Islet of Langerhans (tissue), 1 donor: ENCODE measurements around the gene PFKP.

ENCODE experiments used
- FAIRE-seq: peaks from one replicate; lab custom pipeline; 2011; peaks lifted over from hg19 to GRCh38; lab: Jason Lieb, UNC

Gene PFKP

DNA sequence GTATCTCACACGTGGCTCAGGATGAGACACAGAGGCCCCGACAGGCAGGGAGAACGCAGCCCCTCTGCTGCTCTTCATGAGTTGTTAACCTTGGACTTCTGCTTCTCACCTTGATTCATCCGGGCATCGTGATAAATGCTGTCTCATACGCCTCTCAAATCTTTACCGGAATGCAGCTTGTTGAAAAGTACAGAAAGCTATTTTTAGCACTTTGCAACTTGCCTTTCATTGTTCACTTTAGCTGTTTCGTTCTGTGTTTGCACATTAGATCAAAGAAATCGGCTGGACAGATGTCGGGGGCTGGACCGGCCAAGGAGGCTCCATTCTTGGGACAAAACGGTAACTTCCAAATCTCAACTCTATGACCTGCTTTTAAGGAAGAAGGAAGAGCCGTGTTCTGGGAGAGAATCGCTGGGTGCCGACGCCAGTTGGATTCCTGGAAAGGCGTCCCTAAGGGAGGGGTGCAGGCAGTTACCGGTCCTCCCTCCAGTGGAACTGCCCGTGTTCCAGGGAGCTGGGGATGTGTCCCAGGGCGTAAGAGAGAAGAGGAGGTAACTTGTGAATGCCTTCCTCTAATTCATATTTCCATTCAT is 49.3 kb downstream of the PFKP start:
- no peak for FAIRE-seq

DNA sequence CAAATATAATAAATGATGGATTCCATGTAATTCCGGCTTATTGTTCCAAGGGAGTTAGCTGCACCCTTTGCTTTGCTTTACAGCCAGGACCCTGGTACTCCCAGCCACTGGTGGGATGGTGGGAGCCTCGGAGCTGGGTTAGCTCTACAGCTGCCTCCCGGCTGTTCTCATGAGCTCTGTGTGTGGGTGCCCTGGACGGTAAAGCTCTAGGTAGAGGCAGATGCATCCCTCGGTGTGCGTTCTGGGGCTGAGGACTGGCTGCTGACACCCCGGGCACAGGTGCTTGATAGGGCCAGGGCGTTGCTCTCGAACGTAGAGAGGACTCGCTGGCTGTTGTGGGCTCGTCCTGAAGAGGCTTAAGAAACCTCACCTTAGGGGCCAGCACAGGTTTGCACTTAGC is 50.1 kb downstream of the PFKP start:
- FAIRE-seq: no peak

DNA sequence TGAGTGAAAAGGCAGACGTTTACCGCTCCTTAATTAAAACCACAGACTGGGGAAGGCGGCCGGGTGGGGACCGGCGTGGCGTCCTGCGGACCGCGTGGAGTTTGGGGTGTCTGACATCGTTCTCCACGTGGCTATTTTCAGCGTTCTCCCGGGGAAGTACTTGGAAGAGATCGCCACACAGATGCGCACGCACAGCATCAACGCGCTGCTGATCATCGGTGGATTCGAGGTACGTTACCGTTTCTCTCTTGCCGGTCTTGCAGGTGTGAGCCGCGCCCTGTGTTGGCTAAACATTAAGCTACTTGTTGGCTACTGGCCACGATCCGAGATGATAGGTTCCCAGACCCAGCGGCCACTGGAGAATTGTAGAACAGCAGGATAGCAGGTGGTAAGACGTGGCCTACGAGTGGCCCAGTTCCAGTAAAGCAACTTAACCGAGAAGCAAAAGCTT is 51.3 kb downstream of the PFKP start:
- FAIRE-seq: no peak

DNA sequence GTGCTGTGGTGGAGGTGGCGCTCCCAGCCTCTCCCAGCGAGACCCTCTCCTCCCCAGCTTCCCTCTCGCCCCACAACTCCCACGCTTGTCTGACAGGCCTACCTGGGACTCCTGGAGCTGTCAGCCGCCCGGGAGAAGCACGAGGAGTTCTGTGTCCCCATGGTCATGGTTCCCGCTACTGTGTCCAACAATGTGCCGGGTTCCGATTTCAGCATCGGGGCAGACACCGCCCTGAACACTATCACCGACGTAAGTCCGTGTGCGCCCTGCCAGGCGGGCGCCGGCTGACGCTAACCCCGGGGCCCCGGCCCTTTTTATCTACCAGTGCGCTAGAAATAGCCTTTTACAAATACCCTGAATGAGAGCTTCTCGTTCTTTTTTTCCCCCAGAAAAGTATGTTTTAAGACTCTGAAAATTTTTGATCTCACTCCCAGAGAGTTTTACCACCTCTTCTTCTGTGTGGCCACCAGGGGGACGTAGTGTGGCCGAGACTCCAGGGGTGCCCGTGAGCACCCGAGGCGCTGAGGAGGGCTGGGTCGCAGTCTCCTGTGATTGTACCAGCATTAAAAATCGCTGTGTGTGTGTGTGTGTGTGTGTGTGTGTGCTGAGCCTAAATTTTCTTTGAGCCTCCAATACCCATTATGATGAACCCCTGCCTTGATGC is 52.6 kb downstream of the PFKP start:
- FAIRE-seq: no peak

DNA sequence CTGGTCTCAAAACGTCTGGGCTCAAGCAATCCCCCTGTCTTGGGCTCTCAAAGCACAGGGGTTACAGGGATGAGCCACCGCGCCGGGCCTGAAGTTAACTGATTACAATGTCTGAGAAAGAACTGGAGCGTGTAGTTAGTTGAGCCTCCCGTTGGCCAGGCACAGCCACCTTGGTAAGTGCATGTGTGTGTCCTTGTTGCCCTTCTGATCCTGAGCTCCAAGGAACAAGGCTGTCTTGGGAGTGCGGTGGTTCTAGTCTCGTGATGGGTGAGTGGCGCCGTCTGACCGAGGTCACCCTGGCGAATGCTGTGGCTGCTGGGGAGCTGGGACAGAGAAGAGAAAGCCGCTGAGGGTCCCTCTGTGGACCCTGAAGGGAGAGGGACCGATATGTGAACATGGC is 54.7 kb downstream of the PFKP start:
- no peak for FAIRE-seq

DNA sequence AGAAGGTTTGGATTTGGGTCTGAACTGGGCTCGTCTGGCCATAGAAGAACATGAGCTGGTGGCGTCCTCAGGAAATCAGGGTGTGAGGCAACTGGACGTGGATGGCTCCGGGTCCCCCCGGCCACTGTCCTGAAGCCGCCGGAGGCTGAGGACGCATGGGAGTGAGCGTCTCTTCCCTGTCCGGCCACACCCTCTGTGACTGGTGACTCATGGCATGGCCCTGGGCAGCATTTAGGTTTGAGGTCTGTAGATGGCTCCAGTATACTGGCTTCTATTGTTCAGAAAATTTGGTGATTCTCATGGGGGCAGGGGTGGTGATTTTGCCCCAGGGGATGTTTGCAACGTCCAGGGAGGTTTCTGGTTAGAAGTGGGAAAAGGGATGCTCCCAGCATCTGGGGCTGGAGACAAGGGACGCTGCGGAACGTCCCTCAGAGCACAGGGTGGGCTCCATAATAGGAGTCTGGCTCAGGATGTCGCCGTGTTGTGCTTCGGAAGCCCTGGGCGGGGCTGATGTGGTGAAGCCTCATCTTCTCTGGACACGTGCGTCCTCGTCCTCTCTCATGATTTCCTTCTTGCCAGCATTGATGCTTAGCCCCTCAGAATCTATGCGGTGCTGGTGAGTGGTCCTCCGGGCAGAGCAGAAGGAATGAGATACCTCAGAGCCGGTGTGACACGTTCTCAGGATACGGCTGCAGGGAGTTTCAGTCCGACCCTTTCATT is 55.3 kb downstream of the PFKP start:
- FAIRE-seq: no peak

DNA sequence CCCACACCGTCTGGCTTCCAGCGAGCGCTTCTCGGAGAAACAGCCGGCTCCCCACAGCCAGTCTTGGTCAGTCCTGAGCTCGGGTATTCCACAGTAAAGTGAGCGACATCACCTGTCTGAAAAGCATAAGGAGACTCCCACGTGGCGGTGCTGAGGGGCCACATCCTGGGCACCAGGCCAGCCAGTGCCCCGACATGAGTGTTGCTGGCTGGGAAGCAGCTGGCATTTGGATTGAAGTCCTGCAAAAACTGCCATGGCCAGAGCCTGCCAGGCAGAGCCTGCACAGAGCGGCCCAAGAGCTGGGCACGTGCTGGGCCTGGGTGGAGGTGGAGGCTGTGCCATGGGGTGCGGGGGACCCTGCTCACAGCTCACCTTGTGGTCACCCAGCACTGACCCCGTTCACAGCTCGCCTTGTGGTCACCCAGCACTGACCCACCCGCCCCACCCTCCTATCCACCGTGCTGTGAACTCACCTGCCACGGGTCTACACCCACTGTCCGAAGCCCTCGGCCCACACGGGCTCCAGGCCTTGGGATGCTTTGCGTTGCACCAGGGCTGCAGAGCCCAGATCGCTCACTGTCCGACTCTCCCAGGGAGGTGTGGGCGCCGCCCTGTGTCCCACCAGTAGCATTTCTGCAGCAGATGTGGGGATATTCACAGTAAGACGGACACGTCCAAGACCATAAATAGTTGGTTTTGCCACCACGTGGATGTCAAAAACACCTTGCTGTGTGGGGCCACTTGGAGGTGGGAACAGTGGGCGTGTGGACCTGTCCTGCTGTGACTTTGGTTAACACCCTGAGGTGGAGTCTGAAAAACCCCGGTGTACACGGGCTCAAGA is 56.4 kb downstream of the PFKP start:
- no peak for FAIRE-seq

DNA sequence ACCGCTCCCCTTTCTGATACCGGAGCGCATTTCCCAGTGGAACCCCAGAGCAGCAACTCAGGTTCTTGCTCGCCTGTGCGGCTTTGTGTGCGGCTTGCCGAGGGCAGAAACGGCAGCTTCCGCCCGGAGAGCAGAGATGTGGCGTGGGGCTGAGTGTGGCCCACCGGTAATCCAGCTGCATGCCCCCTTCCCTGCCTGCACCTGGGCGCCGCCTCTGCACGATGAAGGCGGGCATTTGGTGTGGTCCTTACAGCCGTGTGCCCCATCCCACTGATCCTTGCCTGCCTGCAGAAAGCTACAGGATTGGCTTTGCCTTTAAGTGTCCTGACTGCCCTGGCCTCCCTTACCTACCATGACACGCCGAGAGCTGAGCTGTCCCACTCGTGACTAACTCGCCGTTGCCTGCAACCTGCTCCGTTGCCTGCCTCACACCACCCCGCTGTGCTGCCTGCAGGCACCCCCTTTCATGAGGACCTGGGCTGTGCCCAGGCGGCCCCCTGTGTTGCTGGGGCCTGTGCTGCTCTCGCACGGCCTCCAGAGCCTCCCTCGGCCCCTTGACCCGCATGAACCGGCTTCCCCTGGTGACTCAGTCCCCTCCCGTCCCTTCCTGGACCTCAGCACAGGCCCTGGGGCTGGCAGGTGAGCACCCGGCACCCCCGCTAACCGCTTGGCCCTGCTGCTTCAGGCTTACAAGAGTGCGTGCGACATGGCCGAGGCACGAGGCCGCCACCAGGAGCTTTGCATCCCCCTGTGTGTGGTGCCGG is 57.2 kb downstream of the PFKP start:
- FAIRE-seq: no peak

DNA sequence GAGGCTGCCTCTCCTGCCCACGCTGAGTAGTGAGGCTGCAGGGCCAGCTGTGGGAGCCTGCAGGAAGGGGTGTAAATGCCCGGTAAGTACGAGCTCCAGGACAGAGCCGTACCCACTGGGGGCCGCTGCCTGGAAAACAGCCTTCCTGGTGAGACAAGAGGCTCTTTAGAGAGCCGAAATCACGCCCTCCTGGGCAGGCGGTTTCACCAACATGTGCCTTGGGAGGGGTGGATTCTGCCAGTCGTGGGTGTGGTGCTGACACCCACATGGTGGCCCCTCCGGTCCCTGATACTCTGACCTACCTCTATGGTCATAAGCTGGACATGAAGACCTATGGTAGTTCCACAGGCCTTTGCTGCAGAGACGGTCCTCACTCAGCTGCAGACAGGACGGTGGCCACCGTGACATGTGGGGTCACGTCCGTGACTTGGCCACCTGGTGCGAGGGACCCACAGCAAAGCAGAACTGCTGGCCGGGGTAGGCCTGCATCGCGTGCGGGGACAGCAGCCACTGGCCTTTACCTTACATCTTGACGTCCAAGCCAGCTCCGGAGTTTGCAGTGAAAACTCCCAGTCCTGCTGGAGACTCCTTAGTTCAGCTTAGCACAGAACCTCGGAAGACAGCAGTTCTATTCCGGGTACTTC is 58.3 kb downstream of the PFKP start:
- FAIRE-seq: no peak

DNA sequence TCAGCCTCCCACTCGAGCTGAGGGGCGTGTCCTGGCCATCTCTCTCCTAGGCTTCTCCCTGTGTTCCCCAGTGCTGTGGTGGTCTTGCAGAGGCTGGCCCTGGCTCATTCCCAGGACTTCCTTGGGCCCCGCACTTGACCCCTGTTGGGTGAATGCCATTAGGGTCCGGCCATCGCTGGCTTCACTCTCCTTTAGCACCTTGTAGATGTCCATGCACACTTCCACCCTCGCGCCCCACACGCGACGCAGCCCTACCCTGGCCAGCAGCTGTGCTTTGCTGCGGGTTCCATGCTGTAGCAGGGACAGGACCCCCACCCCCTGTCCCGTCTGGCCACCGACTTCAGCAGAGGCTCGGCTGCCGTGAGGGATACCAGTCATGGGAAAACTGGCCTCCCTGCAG is 58.9 kb downstream of the PFKP start:
- no peak for FAIRE-seq

DNA sequence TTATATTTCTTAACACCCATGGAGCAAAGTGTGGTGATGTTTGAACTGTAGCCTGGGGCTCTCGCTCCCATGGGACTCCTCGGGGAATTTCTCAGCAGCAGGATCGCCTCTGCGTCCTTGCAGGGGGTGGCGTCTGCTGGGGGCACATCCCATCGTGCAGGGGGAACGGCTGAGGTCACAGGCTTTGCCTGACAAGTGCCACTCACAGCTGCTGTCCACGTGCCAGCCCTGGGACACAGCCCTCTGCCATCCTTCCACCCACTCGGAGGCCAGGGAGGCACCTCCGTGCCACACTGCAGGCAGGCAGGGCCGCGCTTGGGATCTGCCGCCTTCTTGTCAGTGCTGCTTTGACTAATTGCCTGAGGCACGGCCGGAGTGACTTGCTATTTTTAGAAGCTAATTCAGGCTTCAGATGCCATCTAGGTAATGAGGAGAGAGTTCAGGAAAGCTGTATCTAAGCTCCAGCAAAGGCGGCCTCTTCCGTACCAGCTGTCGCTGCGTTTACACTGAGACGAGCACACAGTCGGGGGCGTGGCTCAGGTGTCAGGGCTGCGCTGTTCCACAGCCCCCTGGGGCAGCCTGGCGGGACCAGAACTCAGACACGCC is 59.5 kb downstream of the PFKP start:
- peak; percentile 98 for FAIRE-seq

DNA sequence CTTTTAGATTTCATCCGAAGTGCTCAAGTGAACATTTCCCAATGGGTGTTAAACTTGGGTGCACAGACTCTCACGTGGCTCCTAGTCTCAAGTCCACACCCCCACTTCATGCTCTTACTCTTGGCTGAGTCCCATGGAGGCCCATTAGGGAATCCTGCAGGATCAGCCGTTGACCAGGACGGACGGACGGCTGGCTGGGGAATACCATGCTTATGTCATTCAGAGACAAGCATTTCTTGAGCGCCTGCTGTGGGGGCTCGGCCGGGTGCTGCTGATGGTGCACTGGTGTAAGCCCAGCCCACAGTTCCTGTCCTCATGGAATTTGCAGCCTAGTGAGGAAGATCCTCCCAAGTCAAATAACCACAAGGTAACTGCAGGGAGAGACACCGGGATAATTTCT is 60.6 kb downstream of the PFKP start:
- no peak for FAIRE-seq

DNA sequence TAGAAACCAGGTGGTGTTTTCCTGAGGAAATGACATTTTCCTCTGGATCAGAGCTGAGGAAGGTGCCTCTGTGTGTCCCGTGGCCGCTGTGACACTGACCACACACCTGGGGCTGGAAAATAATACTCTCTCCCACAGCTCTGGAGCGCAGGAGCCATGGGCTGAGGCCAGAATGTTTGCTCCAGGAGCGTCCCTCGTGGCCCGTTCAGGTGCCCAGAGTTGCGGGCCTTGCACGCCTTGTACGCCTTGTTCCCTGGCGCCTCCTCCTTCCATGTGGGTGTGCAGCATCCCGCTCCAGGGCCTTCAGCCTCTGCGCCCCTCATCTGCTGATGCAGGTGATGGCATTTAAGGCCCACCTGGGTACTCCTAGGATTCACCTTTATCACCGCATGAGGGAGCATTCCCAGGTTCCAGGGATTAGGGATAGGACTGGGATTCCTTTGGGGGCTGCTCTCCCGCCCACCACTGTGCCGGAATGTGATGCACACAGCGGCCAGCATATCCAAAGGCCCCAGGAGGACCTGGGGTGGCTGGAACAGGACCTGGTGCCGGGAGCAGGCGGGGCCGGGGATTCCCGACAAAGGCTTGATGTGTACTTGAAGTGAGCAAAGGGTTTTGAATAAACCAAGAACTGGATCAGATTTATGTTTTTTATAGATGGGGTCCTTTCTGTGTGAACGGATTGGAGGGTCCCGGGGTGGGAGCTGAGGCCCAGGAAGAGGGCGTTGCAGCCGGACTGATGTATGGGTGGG is 61.2 kb downstream of the PFKP start:
- no peak for FAIRE-seq

DNA sequence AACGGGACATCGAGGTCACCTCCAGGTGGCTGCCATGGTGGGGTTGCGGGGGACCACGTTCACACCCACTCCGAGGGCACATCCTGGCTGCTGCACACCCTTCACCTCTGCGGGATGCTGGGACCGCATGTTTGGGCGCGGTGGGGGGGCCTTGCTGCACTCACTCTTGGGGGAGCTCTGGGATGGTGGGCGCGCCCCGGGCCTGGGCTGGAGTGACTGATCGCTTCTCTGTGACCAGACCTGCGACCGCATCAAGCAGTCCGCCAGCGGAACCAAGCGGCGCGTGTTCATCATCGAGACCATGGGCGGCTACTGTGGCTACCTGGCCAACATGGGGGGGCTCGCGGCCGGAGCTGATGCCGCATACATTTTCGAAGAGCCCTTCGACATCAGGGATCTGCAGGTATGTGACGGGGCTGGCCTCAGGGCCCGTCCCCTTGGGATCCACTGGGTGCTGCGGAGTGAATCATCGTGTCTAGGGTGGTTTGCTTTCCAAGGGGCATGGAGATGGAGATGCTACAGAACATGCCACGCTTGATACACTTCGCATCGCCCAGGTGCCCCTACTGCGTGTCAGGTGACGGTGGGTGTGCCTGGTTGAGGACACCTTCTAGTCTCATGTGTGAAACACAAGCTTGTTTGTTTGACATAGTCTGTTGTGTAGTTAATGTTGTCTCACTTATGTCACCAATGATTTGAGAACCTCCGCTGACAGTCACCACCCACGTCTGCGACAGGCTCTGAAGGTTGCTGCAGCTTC is 62.4 kb downstream of the PFKP start:
- no peak for FAIRE-seq

DNA sequence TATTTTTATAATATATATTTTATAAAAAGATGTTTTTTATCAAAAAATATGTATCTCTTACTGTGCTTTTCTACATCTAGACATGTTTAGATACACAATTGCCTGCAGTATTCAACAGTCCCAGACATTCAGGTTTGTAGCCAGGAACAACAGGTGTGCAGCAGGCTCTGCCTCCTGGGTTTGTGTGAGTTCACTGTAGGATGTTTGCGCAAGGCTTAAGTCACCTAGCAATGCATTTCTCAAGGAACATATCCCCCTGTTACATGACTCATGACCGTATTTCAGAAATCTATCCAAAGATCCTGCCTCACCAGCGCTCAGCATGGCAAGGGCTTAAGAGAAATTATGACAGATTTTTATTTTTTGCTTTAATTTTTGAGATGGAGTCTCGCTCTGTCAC is 63.8 kb downstream of the PFKP start:
- peak; percentile 13 for FAIRE-seq

DNA sequence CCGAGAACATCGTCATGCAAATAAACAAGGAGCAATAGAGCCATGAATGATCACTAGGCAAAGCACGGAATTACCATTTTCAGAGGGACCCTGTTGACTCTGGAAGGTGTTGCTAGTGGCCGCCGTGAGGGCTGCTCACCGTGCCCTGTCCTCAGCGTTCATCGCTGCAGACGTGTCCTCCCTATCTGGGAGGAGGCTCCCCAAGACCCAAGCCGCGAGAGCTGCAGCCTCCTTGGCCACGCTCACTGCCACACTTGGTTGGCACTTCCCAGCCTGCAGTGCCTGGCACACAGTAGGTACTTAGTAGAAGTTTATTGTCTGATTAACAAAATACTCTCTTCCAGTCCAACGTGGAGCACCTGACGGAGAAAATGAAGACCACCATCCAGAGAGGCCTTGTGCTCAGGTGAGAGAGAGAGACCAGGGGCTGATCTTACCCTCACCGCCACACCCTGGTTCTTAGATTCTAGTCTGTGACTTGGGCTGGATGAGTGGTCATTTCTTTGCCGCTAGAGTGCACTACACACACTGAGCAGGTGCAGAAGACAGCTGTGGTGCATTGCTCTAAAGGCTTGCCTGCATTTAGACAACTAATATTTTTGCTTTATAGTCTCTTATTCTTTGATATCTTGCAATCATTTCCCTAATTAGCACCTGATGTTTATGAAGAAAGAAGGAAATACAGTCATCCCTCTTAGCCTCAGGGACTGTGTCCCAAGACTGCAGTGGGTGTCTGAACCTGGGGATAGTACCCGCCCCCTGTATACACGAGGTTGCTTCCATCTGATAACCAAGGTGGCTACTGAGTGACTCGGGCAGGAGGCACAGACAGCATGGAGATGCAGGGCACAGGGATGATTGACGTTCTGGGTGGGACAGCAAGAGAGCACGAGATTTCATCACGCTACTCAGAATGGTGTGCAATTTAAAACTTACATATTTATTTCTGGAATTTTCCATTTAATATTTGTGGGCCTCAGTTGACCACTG is 65.0 kb downstream of the PFKP start:
- FAIRE-seq: no peak

DNA sequence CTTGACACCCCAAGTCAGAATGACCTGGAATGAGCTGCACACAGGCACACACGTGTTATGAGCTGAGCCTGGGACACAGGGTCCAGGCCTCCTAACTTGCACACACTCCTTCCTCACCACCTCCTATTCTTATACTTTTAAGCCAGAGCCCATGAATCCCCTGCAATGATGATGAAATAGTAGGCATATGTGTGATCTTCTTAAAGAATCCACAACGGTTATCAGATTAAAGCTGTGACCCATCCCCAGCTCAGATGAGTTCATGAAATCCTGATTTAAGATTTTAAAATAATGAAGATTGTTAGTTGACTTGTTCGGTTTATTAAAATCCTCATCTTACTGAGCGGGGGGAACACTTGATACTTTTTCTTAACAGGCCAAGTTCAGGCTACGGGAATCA is 66.6 kb downstream of the PFKP start:
- no peak for FAIRE-seq

DNA sequence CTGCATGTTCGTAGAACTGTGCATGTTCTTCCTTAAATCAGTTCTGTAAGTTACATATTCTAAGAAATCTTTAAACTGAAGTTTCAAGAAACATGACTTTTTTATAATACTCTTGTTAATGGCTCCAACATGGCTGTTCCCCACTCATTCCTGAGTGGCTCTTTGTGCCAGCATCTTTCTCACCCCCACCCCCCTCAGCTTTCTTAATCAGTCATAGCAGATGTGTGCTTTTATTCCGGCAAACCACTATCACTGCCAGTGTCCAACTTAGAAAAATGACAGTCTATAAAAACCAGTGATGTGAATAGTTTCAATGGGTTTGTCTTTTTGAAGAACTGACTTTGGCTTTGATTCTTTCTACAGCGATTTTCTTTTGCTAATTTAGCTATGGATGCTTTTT is 67.7 kb downstream of the PFKP start:
- FAIRE-seq: no peak
